HL-60 (cell line): ENCODE results near the gene RIOK3.
A peak's percentile ranks its signal among the peaks of the same experiment; 100 is the strongest.
"Not testable (repeated sequence)": the region's sequence is repeated elsewhere in the genome, so short reads cannot be mapped to it uniquely, and the experiment has no call there.

Experiments
- DNase-seq, 2 experiments: peaks; one replicate each; pipeline ENCODE4 v3.0.0-alpha.2; 2010 to 2020; ENCODE audit warnings: low read depth in 1 of 2, low spot score in 1 of 2
- H3K27ac ChIP-seq: fragments of 250-450 bp; sonication (Bioruptor Pico); replicated peaks from 2 replicates; pipeline ENCODE4 v1.5.1; 2020; ENCODE audit warnings: mild to moderate bottlenecking, moderate library complexity
- H3K27me3 ChIP-seq: fragments of 250-450 bp; sonication (Bioruptor Pico); 2 replicates; pipeline ENCODE4 v1.5.1; 2021; ENCODE audit warnings: mild to moderate bottlenecking, moderate library complexity; ENCODE audit not compliant: insufficient read depth, poor library complexity, severe bottlenecking
- H3K4me3 ChIP-seq: replicated peaks from 2 replicates; pipeline ENCODE4 v1.5.1; 2011; ENCODE audit warnings: mild to moderate bottlenecking, control low read depth, low read length; ENCODE audit not compliant: insufficient read depth
- GABPA ChIP-seq: IDR thresholded peaks from 2 replicates; pipeline ENCODE4 v1.6.1; 2012; ENCODE audit warnings: low read depth
- POLR2AphosphoS5 ChIP-seq: IDR thresholded peaks from 2 replicates; pipeline ENCODE4 v1.6.1; 2012; ENCODE audit warnings: low read depth
- SPI1 ChIP-seq: IDR thresholded peaks from 2 replicates; pipeline ENCODE4 v1.6.1; 2012; ENCODE audit warnings: low read depth, mild to moderate bottlenecking, borderline replicate concordance
- TF ChIP-seq, protein P1 (sequence below): IDR thresholded peaks from one replicate; pipeline ENCODE4 v1.5.1; 2011; ENCODE audit warnings: low read length, control low read depth, inconsistent platforms; ENCODE audit not compliant: insufficient read depth
- TF ChIP-seq, protein P2 (sequence below): IDR thresholded peaks from 2 replicates; pipeline ENCODE4 v1.6.1; 2012; ENCODE audit warnings: low read depth; ENCODE audit not compliant: insufficient replicate concordance

Gene RIOK3

DNA sequence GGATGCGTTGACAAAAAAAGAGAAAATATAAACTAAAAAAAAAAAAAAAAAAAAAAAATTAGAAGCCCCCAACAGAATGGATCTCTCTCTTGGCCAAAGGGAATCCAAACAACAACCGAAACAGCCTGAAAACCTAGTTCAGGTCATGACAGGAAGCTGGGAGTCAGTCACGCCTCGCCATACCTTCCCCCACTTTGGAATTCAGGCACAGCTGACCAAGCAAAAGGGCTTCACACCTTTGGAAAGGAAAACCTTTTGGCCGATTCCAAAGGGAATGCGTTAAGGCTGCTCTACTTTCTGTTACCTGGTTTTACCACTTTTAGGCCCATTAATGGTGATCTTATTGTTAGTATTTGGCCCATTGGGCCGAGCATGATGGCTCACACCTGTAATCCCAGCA, 32.3 kb downstream of the RIOK3 start:
- Histone ChIP-seq H3K27me3 (no peaks in the 10 kb centered on the region), H3K27ac (no peak overlapping the region), H3K4me3 (no peak overlapping the region)
- DNase-seq: no peak
- TF ChIP-seq, protein P1, sequence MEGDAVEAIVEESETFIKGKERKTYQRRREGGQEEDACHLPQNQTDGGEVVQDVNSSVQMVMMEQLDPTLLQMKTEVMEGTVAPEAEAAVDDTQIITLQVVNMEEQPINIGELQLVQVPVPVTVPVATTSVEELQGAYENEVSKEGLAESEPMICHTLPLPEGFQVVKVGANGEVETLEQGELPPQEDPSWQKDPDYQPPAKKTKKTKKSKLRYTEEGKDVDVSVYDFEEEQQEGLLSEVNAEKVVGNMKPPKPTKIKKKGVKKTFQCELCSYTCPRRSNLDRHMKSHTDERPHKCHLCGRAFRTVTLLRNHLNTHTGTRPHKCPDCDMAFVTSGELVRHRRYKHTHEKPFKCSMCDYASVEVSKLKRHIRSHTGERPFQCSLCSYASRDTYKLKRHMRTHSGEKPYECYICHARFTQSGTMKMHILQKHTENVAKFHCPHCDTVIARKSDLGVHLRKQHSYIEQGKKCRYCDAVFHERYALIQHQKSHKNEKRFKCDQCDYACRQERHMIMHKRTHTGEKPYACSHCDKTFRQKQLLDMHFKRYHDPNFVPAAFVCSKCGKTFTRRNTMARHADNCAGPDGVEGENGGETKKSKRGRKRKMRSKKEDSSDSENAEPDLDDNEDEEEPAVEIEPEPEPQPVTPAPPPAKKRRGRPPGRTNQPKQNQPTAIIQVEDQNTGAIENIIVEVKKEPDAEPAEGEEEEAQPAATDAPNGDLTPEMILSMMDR: no peak
- TF ChIP-seq POLR2AphosphoS5 (no peak), SPI1 (no peak), GABPA (no peak)
- TF ChIP-seq, protein P2, sequence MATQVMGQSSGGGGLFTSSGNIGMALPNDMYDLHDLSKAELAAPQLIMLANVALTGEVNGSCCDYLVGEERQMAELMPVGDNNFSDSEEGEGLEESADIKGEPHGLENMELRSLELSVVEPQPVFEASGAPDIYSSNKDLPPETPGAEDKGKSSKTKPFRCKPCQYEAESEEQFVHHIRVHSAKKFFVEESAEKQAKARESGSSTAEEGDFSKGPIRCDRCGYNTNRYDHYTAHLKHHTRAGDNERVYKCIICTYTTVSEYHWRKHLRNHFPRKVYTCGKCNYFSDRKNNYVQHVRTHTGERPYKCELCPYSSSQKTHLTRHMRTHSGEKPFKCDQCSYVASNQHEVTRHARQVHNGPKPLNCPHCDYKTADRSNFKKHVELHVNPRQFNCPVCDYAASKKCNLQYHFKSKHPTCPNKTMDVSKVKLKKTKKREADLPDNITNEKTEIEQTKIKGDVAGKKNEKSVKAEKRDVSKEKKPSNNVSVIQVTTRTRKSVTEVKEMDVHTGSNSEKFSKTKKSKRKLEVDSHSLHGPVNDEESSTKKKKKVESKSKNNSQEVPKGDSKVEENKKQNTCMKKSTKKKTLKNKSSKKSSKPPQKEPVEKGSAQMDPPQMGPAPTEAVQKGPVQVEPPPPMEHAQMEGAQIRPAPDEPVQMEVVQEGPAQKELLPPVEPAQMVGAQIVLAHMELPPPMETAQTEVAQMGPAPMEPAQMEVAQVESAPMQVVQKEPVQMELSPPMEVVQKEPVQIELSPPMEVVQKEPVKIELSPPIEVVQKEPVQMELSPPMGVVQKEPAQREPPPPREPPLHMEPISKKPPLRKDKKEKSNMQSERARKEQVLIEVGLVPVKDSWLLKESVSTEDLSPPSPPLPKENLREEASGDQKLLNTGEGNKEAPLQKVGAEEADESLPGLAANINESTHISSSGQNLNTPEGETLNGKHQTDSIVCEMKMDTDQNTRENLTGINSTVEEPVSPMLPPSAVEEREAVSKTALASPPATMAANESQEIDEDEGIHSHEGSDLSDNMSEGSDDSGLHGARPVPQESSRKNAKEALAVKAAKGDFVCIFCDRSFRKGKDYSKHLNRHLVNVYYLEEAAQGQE: no peak

DNA sequence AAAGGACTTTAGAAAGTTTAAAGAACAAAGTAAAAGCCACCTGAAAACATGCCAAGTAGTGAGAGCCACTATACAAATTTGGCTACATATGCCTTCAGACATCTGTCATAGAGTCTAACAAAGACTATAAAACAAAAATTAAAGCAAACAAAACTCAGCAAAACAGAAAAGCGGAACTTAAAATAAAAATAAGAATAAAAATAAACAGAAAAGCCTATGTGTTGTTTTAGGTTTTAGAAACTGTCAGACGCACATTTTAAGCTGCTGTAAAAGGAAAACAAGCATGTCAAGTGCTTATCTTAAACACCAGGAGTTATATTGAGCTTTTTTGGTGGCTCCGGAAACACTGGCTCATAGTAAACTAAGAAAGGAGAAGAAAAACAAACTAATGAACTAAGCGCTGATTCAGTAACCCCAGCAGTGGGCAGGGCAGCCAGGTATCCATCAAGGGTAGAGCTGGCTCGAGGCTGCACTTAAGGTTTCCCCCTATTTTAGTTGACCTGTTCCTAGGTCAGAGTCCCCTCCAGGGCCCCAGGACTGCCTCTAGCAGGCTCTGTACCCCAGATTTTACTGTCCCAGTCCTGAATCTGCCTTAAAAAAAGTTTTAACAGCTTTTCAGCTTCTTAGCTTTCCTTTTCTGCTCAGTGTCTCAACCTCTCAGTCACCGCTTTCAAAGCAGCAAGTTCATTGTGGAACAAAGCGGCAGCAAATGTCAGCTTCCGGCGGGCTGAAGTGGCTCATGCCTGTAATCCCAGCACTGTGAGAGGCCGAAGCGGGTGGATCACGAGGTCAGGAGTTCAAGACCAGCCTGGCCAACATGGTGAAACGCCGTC, 34.9 kb downstream of the RIOK3 start:
- H3K27ac ChIP-seq: peak overlapping the region; percentile 3
- DNase-seq: peak in 1 of 2 experiments; percentile 26
- TF ChIP-seq POLR2AphosphoS5: no peak
- no peak for TF ChIP-seq SPI1
- TF ChIP-seq, protein P1: no peak
- no peak for TF ChIP-seq GABPA

DNA sequence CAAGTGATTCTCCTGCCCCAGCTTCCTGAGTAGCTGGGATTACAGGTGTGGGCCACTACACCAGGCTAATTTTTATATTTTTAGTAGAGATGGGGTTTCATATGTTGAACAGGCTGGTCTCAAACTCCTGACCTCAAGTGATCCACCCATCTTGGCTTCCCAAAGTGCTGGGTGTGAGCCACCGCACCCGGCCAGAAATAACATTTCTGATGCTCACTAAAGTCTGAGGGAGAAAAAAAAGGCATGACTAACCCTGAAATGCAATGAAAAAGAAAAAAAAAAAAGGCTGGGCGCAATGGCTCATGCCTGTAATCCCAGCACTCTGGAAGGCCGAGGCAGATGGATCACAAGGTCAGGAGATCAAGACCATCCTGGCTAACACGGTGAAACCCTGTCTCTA, 36.5 kb downstream of the RIOK3 start:
- not testable (repeated sequence) for H3K4me3 ChIP-seq, H3K27ac ChIP-seq, DNase-seq, H3K27me3 ChIP-seq

More for the DNA sequence above, 34.9 kb downstream of the RIOK3 start:
- Histone ChIP-seq H3K27me3 (no peaks in the 10 kb centered on the region), H3K4me3 (no peak overlapping the region)

DNA sequence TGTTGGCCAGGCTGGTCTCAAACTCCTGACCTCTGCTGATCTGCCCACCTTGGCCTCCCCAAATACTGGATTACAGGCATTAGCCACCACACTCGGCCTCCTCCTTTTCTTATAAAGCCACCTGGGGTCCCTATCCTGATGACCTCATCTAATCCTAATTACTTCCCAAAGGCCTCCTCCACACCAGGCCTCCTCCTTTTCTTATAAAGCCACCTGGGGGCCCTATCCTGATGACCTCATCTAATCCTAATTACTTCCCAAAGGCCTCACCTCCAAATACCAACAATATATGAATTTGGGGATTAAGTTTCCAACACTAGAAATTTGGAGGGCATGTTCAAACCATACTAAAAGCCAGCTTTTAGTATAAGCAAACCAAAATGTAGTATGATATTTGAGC, 40.6 kb downstream of the RIOK3 start:
- no peak for DNase-seq
- Histone ChIP-seq H3K27ac (no peak overlapping the region), H3K4me3 (no peak overlapping the region), H3K27me3 (no peaks in the 10 kb centered on the region)
- TF ChIP-seq GABPA: no peak
- TF ChIP-seq, protein P2: no peak
- TF ChIP-seq, protein P1: no peak
